H9 (cell line): ENCODE data around the gene UBE2L6. TPM values are rescaled to one million over a fixed set of nuclear protein-coding genes. Genes with fewer than 3 reads are reported as not detected.

ENCODE experiments used
- DNase-seq: peaks from one replicate; pipeline ENCODE4 v3.0.0-alpha.2; 2017
- H2AFZ ChIP-seq: one replicate; pipeline ENCODE4 v1.6.1; 2013; ENCODE audit warnings: mild to moderate bottlenecking, low read length, control low read depth, moderate library complexity
- H2AK5ac ChIP-seq: 2 replicates; pipeline ENCODE4 v1.6.1; 2013; ENCODE audit warnings: low read length, control low read depth, mixed read lengths; ENCODE audit not compliant: insufficient read length
- H2BK120ac ChIP-seq: one replicate; pipeline ENCODE4 v1.6.1; 2013; ENCODE audit warnings: low read depth, mild to moderate bottlenecking, low read length, control low read depth, inconsistent platforms; ENCODE audit not compliant: poor library complexity, severe bottlenecking
- H2BK12ac ChIP-seq: 2 replicates; pipeline ENCODE4 v1.6.1; 2013; ENCODE audit warnings: low read length, control low read depth, mixed read lengths, low read depth; ENCODE audit not compliant: insufficient read length
- H2BK15ac ChIP-seq: 2 replicates; pipeline ENCODE4 v1.6.1; 2013; ENCODE audit warnings: low read depth, low read length, control low read depth
- H2BK20ac ChIP-seq: one replicate; pipeline ENCODE4 v1.6.1; 2013; ENCODE audit warnings: low read depth, mild to moderate bottlenecking, low read length, control low read depth, inconsistent platforms; ENCODE audit not compliant: poor library complexity, severe bottlenecking
- H2BK5ac ChIP-seq: 2 replicates; pipeline ENCODE4 v1.6.1; 2013; ENCODE audit warnings: low read length, control low read depth, mixed read lengths; ENCODE audit not compliant: insufficient read length
- H3K14ac ChIP-seq: 2 replicates; pipeline ENCODE4 v1.6.1; 2013; ENCODE audit warnings: low read length, control low read depth; ENCODE audit not compliant: insufficient read depth
- H3K18ac ChIP-seq: 2 replicates; pipeline ENCODE4 v1.6.1; 2013; ENCODE audit warnings: low read depth, mild to moderate bottlenecking, mixed read lengths, low read length, control low read depth; ENCODE audit not compliant: insufficient read length
- H3K23ac ChIP-seq: 2 replicates; pipeline ENCODE4 v1.6.1; 2013; ENCODE audit warnings: low read length, control low read depth, mixed read lengths, low read depth; ENCODE audit not compliant: insufficient read length
- H3K23me2 ChIP-seq: 2 replicates; pipeline ENCODE4 v1.6.1; 2013; ENCODE audit warnings: low read depth, mild to moderate bottlenecking, mixed read lengths, low read length, control low read depth; ENCODE audit not compliant: insufficient read length, poor library complexity, severe bottlenecking
- H3K27ac ChIP-seq: 2 replicates; pipeline ENCODE4 v1.5.1; 2013; ENCODE audit warnings: low read length, control low read depth, mixed read lengths, low read depth; ENCODE audit not compliant: insufficient read length
- H3K27me3 ChIP-seq: 2 replicates; pipeline ENCODE4 v1.6.1; 2013; ENCODE audit warnings: low read length, control low read depth, inconsistent platforms; ENCODE audit not compliant: insufficient read depth
- H3K4ac ChIP-seq: 2 replicates; pipeline ENCODE4 v1.6.1; 2013; ENCODE audit warnings: low read depth, mild to moderate bottlenecking, control low read depth, inconsistent platforms, low read length, moderate library complexity
- H3K4me1 ChIP-seq: 2 replicates; pipeline ENCODE4 v1.6.1; 2013; ENCODE audit warnings: low read length, control low read depth, inconsistent platforms; ENCODE audit not compliant: insufficient read depth
- H3K4me2 ChIP-seq: 2 replicates; pipeline ENCODE4 v1.6.1; 2013; ENCODE audit warnings: low read length, control low read depth, mixed read lengths; ENCODE audit not compliant: insufficient read length, insufficient read depth
- H3K56ac ChIP-seq: 2 replicates; pipeline ENCODE4 v1.6.1; 2013; ENCODE audit warnings: low read depth, mild to moderate bottlenecking, mixed read lengths, low read length, control low read depth; ENCODE audit not compliant: insufficient read length
- H3K79me1 ChIP-seq: 2 replicates; pipeline ENCODE4 v1.6.1; 2013; ENCODE audit warnings: low read depth, mild to moderate bottlenecking, moderate library complexity, low read length, control low read depth, inconsistent platforms; ENCODE audit not compliant: insufficient read depth, poor library complexity, severe bottlenecking
- H3K79me2 ChIP-seq: 2 replicates; pipeline ENCODE4 v1.6.1; 2013; ENCODE audit warnings: low read length, control low read depth, inconsistent platforms; ENCODE audit not compliant: insufficient read depth
- H3K9ac ChIP-seq: 2 replicates; pipeline ENCODE4 v1.6.1; 2013; ENCODE audit warnings: low read length, control low read depth, mixed read lengths; ENCODE audit not compliant: insufficient read length; ENCODE audit errors: extremely low read depth
- H3K9me3 ChIP-seq: one replicate; pipeline ENCODE4 v1.6.1; 2013; ENCODE audit warnings: low read depth, low read length, inconsistent platforms; ENCODE audit not compliant: control insufficient read depth
- H3T11ph ChIP-seq: one replicate; pipeline ENCODE4 v1.6.1; 2013; ENCODE audit warnings: mild to moderate bottlenecking, low read length, control low read depth, inconsistent platforms
- H4K20me1 ChIP-seq: one replicate; pipeline ENCODE4 v1.6.1; 2013; ENCODE audit not compliant: control insufficient read depth, insufficient read length, insufficient read depth
- H4K5ac ChIP-seq: 2 replicates; pipeline ENCODE4 v1.6.1; 2013; ENCODE audit warnings: low read depth, mild to moderate bottlenecking, mixed read lengths, low read length, control low read depth; ENCODE audit not compliant: insufficient read length
- H4K8ac ChIP-seq: replicated peaks from 2 replicates; pipeline ENCODE4 v1.6.1; 2013; ENCODE audit warnings: low read length, control low read depth, mixed read lengths, low read depth; ENCODE audit not compliant: insufficient read length
- H4K91ac ChIP-seq: 2 replicates; pipeline ENCODE4 v1.6.1; 2013; ENCODE audit warnings: low read depth, mild to moderate bottlenecking, moderate library complexity, mixed read lengths, low read length, control low read depth; ENCODE audit not compliant: insufficient read length
- H3K27ac Mint-ChIP-seq, 3 experiments: 2 replicates in 2 of 3; 3 replicates in 1 of 3; pipeline ENCODE4 v1.8.0; 2020 to 2021; ENCODE audit warnings: mixed read lengths in 3 of 3, mild to moderate bottlenecking in 1 of 3, moderate library complexity in 1 of 3
- H3K27me3 Mint-ChIP-seq: 2 replicates; pipeline ENCODE4 v1.8.0; 2021; ENCODE audit warnings: low read depth, mild to moderate bottlenecking, moderate library complexity, mixed read lengths
- H3K36me3 Mint-ChIP-seq, 3 experiments: 2 replicates in 2 of 3; 3 replicates in 1 of 3; pipeline ENCODE4 v1.8.0; 2020 to 2021; ENCODE audit warnings: low read depth in 3 of 3, mixed read lengths in 3 of 3; ENCODE audit not compliant: insufficient read depth in 1 of 3
- H3K4me1 Mint-ChIP-seq, 2 experiments: 2 replicates each; pipeline ENCODE4 v1.8.0; 2020; ENCODE audit warnings: mixed read lengths in 2 of 2
- H3K4me3 Mint-ChIP-seq, 2 experiments: 2 replicates in 1 of 2; 3 replicates in 1 of 2; pipeline ENCODE4 v1.8.0; 2020 to 2021; ENCODE audit warnings: mild to moderate bottlenecking in 2 of 2, mixed read lengths in 2 of 2, moderate library complexity in 1 of 2
- H3K9me3 Mint-ChIP-seq, 2 experiments: 2 replicates in 1 of 2; 3 replicates in 1 of 2; pipeline ENCODE4 v1.8.0; 2020; ENCODE audit warnings: mild to moderate bottlenecking in 2 of 2, mixed read lengths in 2 of 2, moderate library complexity in 1 of 2
- WGBS: extraction: QIAGEN DNeasy Blood & Tissue Kit; methylation state at CpG from one replicate; pipeline ENCODE4 v1.1.7; 2013; ENCODE audit warnings: missing lambda C conversion rate, low lambda C conversion rate, mixed read lengths; ENCODE audit not compliant: insufficient read length; ENCODE audit errors: extremely low coverage; 5-methylcytosine and 5-hydroxymethylcytosine counted together
- total RNA-seq: library from RNA; stranded (reverse); gene quantifications from 2 replicates; pipeline ENCODE4 v1.2.1, GENCODE V29; 2021
- TF ChIP-seq, protein P1 (sequence below): fragments of 200-600 bp; sonication (generic); conservative IDR thresholded peaks from 3 replicates; pipeline ENCODE4 v1.8.0; 2021; ENCODE audit warnings: antibody characterized with exemption, mild to moderate bottlenecking

UBE2L6 gene
- total RNA-seq, 1 experiment from 2014 or later = 38.9 TPM

DNA sequence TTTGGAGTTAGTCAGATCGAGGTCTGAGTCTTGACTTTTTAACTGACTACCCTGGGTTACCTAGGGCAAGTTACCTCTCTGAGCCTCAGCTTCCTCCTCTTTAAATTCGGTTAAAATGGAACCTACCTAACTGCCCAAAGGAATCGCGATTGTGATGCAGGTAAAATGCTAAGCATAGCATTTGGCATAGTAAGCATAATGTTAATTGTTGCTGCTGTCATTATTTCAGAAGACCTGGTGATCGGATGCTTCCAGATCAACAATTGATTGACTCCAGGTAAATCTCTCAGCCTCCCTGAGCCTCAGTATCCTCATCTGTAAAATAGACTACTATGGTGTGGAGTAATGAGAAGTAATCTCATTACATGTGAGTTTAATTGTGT is 51.4 kb downstream of the UBE2L6 start:
- Histone ChIP-seq H4K8ac (no peak overlapping the region), H4K5ac (no peak overlapping the region), H3T11ph (no peak overlapping the region), H3K27ac (no peak overlapping the region), H3K79me1 (no peaks in the 10 kb centered on the region), H4K20me1 (no peaks in the 10 kb centered on the region), H3K9me3 (no peaks in the 10 kb centered on the region), H3K23me2 (peaks cover 16% of the 10 kb centered on the region), H2AFZ (no peak overlapping the region), H3K9ac (no peak overlapping the region), H3K18ac (no peak overlapping the region), H2AK5ac (no peak overlapping the region), H2BK12ac (no peak overlapping the region), H3K56ac (no peak overlapping the region), H2BK120ac (no peak overlapping the region), H2BK5ac (no peak overlapping the region), H2BK15ac (no peak overlapping the region), H3K4me1 (peaks cover 2% of the 10 kb centered on the region), H3K14ac (no peak overlapping the region), H3K79me2 (no peaks in the 10 kb centered on the region), H3K4ac (no peak overlapping the region), H4K91ac (no peak overlapping the region), H3K27me3 (no peaks in the 10 kb centered on the region), H3K4me2 (peak overlapping the region; percentile 63), H2BK20ac (no peak overlapping the region), H3K23ac (no peak overlapping the region)
- WGBS = no CpG with 5 or more reads among the region's 5 CpGs
- 0 out of 5 replicates have a peak, but pooled peaks cover 0 to 3% of the 10 kb centered on the region in 2 experiments for H3K9me3 Mint-ChIP-seq
- peaks cover 51% of the 10 kb centered on the region for H3K27me3 Mint-ChIP-seq
- peak overlapping the region in 1 of 3 experiments; percentile 57; a peak in 2 of 7 replicates for H3K27ac Mint-ChIP-seq
- TF ChIP-seq, protein P1, sequence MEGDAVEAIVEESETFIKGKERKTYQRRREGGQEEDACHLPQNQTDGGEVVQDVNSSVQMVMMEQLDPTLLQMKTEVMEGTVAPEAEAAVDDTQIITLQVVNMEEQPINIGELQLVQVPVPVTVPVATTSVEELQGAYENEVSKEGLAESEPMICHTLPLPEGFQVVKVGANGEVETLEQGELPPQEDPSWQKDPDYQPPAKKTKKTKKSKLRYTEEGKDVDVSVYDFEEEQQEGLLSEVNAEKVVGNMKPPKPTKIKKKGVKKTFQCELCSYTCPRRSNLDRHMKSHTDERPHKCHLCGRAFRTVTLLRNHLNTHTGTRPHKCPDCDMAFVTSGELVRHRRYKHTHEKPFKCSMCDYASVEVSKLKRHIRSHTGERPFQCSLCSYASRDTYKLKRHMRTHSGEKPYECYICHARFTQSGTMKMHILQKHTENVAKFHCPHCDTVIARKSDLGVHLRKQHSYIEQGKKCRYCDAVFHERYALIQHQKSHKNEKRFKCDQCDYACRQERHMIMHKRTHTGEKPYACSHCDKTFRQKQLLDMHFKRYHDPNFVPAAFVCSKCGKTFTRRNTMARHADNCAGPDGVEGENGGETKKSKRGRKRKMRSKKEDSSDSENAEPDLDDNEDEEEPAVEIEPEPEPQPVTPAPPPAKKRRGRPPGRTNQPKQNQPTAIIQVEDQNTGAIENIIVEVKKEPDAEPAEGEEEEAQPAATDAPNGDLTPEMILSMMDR = no peak
- peak overlapping the region; percentile 90 to 98 for H3K4me3 Mint-ChIP-seq
- DNase-seq = no peak
- peaks cover 10 to 13% of the 10 kb centered on the region in 2 experiments; a peak in 2 of 4 replicates for H3K4me1 Mint-ChIP-seq
- H3K36me3 Mint-ChIP-seq = peaks cover 0 to 4% (median 0%) of the 10 kb centered on the region in 3 experiments; a peak in 3 of 7 replicates
